GM18907 (cell line): ENCODE data around the gene CALN1.
"Not testable (repeated sequence)": the region's sequence is repeated elsewhere in the genome, so short reads cannot be mapped to it uniquely, and the experiment has no call there.

ENCODE experiments used
- ATAC-seq: cut with Tn5 transposase; IDR thresholded peaks from one replicate; pipeline ENCODE4 v1.9.1; 2021; ENCODE audit warnings: mild to moderate bottlenecking, moderate library complexity; ENCODE audit not compliant: unreplicated experiment

The CALN1 gene

GRCh38 chr7:71991586-71991985 lies 420.6 kb downstream of the CALN1 start:
- no peak for ATAC-seq

- no peak for ATAC-seq
Observed at GRCh38 chr7:71990138-71990462, 422.0 kb downstream of the CALN1 start.

DNA sequence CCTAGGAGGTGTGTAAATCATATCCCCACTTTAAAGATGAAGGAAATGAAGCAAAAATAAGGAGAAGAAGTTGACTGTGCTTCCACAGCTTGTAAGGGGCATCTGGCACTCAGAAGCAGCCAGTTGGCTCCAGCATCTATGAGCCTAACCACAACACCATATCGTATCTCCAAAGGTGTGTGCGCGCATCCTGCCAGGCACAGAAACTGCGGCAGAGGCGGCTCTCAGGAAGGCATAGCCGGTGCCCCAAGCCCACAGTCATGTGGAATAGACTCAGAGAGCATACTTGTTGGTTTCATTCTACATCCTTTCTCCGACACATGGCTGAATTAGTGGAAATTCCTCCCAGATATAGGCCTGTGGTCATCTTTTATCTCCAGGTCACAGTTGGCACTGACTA lies 423.9 kb downstream of the CALN1 start:
- no peak for ATAC-seq

GRCh38 chr7:71987200-71987767 lies 424.9 kb downstream of the CALN1 start:
- ATAC-seq = no peak

DNA sequence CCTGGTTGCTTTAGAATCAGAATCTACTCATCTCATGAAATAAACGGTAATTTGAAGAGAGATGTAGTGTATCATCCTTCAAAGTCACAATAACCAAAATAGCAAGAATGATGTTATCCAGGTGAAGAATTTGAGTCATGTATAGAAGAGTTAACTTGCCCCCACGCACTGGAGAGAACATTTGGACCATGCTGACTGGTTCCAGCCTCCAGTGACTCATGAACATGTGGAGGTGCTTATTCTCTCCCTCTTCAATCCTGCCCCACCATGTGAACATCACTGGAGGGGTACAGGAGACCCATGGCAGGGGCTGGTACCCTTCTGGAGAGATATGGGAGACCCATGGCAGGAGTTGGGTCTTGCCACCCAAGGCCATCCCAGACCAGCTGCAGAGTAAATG lies 427.8 kb downstream of the CALN1 start:
- no peak for ATAC-seq

DNA sequence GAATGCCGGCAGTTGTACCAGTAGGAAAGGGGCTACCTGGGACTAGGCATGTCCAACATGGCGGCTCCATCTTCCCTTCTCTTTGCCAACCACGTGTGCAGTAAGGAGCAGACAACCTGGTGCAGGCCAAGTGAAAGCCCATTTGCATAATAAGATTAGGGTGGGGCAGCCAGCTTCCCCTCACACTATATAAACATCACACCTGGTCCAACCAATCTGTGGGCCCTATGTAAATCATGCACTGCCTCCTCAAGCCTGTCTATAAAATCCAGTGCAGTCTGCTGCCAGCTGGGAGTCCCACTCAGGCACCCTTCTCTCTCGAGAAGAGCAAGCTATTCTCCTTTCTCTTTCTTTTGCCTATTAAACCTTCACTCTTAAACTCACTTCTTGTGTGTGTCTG lies 429.3 kb downstream of the CALN1 start:
- no peak for ATAC-seq

GRCh38 chr7:71976645-71977044 lies 435.5 kb downstream of the CALN1 start:
- ATAC-seq = no peak

DNA sequence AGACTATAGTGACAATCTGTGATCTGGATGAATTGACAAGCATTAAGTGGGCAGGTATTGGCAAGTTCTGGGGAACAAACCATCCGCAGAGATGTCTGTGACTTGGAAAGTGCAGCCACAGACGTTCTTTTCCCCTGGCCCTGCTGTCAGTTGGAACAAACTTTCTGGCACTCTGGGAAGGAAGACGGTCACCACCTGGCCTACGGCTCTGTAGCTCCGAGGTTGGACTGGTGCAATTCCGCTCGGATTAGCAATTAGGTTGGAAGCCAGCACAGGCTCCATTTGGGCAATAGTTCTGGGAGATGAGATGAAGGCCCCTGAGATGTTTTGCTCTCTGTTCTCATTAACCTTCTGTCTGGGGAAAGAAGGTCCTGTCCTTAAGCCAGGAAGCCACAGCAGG lies 437.5 kb downstream of the CALN1 start:
- ATAC-seq = no peak

GRCh38 chr7:71972534-71972933 lies 439.6 kb downstream of the CALN1 start:
- no peak for ATAC-seq

GRCh38 chr7:71970725-71971124 lies 441.4 kb downstream of the CALN1 start:
- no peak for ATAC-seq

DNA sequence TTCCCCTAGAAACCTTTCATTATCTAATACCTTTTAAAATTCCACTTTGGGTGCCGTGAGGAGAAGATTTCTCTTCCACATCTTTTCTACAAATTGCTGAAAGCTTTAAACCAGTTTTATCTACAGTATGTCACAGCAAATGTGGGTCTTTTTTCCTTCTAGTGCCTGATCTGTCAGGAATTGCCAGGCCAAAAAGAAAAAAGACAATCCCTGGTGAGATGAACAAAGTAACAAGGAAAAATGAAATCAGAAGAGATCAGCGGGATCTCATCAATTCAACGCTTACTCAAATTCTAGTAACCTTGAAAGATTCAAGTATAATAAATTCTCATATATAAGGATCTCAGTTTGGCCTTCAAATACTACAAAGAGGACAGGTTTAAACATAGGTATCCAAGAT lies 449.5 kb downstream of the CALN1 start:
- no peak for ATAC-seq

DNA sequence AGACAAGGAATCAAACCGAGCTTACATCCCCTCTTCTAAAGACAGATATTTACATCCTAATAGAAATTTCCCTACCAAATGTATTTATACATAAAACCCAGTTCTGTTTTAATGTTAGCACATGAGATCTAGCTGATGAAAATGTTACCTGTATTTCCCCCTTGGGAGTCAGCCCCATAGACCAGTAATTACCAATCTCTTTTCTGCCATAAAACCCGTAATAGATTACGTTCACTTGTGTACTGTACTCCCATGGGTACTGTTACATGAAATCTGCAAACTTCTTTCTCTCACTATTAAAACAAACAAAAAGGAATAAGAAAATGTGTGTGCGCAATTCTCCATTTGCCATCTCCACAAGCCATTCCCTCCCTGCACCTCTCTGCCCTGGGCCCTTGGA lies 450.9 kb downstream of the CALN1 start:
- no peak for ATAC-seq

DNA sequence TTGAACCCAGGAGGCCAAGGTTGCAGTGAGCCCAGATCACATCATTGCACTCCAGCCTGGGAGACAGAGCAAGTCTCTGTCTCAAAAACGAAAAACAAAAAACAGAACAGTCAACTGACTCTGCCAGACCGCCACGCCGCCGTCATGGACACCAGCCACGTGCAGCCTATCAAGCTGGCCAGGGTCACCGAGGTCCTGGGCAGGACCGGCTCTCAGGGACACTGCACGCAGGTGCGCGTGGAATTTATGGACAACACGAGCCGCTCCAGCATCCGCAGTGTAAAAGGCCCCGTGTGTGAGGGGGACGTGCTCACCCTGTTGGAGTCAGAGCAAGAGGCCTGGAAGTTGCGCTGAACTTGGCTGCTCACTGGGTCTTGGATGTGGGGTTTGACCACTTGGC lies 470.0 kb downstream of the CALN1 start:
- ATAC-seq = no peak

GRCh38 chr7:71937840-71938371 lies 474.2 kb downstream of the CALN1 start:
- ATAC-seq = no peak

GRCh38 chr7:71935674-71936073 lies 476.5 kb downstream of the CALN1 start:
- ATAC-seq = no peak

DNA sequence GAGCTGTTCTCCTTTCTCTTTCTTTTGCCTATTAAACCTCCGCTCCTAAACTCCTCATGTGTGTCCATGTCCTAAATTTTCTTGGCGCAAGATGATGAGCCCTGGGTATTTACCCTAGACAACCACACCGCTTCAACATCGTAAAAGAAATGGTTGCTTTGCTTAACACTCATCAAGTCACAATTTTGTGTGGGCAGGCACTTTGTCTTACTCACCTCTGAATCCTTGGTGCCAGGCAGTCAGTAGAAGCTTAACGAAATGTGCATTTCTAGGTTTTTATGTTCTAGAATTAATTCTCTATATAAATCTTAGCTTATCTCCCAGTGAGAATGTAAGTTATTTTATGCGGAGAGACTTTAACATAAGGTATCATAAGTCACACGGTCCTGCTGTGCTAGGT lies 478.7 kb downstream of the CALN1 start:
- no peak for ATAC-seq

DNA sequence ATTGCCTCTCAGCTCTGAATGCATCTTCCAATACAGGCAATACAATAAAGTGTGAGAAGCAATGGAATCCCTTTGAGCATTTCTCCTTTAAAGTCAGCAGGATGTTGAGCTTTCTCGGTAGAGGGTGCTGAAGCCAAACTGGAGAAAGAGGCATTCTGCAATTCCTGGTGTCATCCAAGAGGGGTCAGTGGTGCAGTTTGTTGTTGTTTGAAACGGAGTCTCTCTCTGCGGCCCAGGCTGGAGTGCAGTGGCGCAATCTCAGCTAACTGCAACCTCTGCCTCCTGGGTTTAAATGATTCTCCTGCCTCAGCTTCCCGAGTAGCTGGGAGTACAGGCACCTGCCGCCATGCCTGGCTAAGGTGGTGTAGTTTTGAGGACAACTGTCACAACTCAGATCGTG lies 486.5 kb downstream of the CALN1 start:
- ATAC-seq = no peak

- not testable (repeated sequence) for ATAC-seq
Observed at GRCh38 chr7:71914204-71914603, 497.9 kb downstream of the CALN1 start.

GRCh38 chr7:71912476-71912875 lies 499.7 kb downstream of the CALN1 start:
- ATAC-seq = no peak

DNA sequence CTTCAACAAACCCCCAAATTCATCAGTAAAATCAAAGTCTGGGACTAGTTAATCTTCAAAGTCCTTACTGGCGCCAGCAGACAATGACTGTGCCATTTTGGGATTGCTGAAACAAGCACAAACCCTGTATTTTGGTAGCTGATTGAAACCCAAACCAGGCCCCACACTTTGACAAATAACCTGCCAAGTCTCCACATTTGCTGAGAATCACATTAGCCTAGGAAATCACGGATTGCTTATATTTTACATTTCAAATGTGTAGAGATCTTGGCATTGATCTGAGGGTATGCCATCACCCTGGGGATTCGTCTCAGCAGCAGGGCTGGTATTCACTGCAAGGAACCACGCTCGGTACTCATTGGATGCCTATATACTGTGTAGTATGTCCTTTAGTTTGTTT lies 501.1 kb downstream of the CALN1 start:
- no peak for ATAC-seq

DNA sequence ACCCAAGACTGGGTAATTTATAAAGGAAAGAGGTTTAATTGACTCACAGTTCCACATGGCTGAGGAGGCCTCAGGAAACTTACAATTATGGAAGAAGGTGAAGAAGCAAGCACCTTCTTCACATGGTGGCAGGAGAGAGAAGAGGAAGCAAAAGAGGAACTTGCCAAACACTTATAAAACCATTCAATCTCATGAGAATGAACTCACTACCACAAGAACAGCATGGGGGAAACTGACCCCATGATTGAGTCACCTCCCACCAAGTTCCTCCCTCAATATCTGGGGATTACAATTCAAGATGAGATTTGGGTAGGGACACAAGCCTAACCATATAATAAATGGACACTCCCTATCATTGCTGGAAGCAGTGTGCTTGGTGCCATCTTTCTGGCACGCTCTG lies 506.3 kb downstream of the CALN1 start:
- ATAC-seq = no peak

DNA sequence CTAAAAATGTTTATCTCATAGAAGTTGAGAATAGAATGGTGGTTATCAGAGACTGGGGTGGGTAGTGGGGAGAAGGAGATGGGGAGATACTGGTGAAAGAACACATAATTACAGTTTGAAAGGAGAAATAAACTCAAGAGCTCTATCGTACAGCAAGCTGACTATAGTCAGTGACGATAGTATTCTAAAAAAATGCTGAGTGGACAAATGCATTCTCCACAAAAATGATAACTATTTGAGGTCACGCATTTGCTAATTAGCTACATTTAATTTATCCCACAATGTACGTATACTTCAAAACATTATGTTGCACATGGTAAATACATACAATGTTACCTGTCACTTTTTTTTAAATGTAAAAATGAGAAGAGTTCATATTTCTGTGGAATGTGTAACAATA lies 507.7 kb downstream of the CALN1 start:
- ATAC-seq = no peak

- ATAC-seq = no peak
Observed at GRCh38 chr7:71900556-71900955, 511.6 kb downstream of the CALN1 start.

- no peak for ATAC-seq
Observed at GRCh38 chr7:71896535-71896934, 515.6 kb downstream of the CALN1 start.
